NCI-H2029 (cell line): Measurements from ENCODE around the gene ZNF672.
"Not testable (repeated sequence)": the region's sequence is repeated elsewhere in the genome, so short reads cannot be mapped to it uniquely, and the experiment has no call there.

Source experiments
- DNase-seq: peaks from one replicate; lab custom pipeline; 2025; lab: John Stamatoyannopoulos, UW

Gene ZNF672

GRCh38 chr1:248813546-248813945, 24.5 kb upstream of the ZNF672 start:
- no peak for DNase-seq

- no peak for DNase-seq
These were observed 23.7 kb upstream of the ZNF672 start for GRCh38 chr1:248814351-248814750.

DNA sequence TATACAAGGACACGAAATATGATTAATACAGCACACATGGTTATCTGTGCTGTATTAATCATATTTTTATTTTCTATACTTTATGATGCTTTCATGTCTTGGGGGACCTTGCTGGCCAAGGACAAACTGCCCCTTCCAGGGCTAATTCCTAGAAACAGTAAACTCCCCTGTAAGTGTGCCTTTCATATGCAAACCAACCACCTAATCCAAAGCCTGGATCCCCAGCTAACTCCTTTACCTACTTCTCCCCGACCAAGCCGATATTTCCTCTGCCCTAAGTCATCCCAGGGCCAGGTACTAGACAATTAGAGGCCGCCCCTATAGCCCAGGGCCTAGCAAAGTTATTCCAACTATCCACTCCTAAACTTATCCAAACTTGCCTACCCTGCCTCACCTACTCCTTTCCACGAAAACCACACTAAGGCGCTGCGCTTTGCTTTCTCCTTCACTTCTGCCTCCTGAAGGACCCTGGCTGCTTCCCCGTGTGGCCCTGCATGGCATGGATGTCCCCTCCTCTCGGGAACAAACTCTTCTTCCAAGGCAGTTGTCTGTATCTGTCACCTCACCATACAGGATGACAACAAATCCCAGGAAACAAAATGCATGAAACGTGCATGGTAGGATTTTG, 22.5 kb upstream of the ZNF672 start:
- no peak for DNase-seq

- no peak for DNase-seq
These were observed 21.8 kb upstream of the ZNF672 start for GRCh38 chr1:248816042-248816851.

GRCh38 chr1:248817065-248817464, 21.0 kb upstream of the ZNF672 start:
- DNase-seq: no peak

GRCh38 chr1:248818505-248819374, 19.3 kb upstream of the ZNF672 start:
- DNase-seq: no peak

DNA sequence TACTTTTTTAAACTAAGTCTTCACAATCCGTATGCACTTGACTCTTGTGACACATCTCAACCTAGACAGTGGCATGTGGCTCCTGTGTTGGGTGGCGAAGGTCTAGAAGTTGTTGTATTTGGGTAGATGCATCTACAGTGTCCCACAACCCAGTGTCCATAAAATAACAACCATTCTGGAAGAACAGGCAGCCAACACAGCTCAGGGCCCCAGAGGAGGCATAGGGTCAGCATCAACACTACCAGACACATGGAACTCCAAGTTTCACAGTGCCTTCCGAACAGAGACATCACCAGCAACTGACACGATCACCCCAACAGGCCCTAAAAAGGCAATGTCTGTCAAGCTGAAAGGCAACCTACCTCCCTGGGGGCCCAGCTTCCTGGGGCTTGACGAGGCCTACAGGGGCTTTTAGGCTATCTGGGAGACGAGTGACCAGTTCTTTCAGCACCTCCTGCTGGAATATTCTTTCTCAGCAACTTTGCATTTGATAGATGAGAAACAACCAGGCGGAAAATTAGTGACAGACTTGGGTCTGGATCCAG, 17.9 kb upstream of the ZNF672 start:
- DNase-seq: no peak

GRCh38 chr1:248821101-248821500, 16.9 kb upstream of the ZNF672 start:
- DNase-seq: no peak

- no peak for DNase-seq
These were observed 16.4 kb upstream of the ZNF672 start for GRCh38 chr1:248821641-248822040.

GRCh38 chr1:248822148-248823032, 15.6 kb upstream of the ZNF672 start:
- DNase-seq: no peak

GRCh38 chr1:248823517-248824001, 14.5 kb upstream of the ZNF672 start:
- DNase-seq: no peak

- DNase-seq: no peak
These were observed 13.7 kb upstream of the ZNF672 start for GRCh38 chr1:248824301-248824700.

- DNase-seq: no peak
These were observed 13.3 kb upstream of the ZNF672 start for GRCh38 chr1:248824701-248825100.

DNA sequence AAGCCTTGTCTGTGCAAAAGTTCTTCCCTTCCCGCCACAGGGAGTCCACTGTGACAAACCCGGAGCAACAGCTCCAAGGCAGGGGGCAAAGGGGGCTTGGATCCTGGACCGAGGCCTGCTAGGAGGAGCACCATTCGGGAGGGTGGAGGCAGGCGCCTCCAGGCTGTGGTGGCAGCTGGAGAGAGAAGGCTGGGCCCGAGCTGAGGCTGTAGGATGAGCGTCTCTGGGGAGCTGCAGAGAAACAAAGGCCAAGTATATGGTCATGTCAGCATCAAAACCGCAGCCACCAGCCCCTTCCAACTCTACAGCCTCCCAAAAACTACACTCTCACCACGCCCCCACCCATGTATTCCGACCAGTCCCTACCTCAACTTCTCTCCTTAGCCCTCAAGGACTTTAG, 12.9 kb upstream of the ZNF672 start:
- DNase-seq: no peak

- no peak for DNase-seq
These were observed 12.5 kb upstream of the ZNF672 start for GRCh38 chr1:248825573-248825908.

DNA sequence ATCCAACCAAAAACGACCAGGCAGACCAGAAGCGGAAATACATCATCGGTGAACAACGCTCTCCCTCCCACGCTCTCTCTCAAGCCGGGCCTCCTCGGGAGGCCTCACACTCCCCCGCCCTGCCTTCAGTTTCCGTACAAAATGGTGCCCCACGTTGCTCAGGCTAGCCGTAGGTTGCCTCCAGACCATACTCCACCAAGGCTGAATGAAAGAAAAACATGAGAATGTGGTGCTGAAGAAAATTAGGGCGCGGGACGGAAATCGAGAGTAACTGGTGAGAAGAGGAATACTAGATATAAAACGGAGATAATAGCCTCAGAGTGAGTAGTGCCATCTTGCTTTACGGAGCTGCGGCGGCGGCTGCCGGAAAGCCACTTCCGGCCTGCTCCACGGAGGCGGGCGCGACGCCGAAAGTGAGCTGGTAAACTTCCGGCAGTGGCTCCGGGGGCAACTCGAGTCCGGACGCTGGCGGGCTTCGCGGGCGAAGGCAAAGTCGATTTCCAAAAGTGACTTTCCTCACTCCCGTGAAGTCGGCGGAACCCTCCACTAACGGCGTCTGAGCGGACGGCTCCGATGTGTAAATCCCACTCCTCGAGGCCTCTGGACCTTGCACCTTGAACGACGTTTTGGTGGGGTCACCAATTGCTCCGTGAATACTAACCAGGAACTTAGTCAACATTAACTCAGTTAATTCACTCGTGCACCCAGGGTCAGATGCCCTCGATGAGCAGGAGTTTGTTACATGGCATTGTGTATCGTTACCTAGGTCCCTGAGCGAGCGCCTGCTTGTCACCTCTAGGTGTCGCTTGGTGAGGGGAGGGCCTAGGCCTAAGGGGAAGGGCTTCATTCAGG, 11.9 kb upstream of the ZNF672 start, which contains the start of gene SH3BP5L:
TSS of gene SH3BP5L (minus strand) at position 7 of the 852 bp plus-strand sequence. CDS start 980 bp downstream, outside the sequence.
- DNase-seq: peak; percentile 86

DNA sequence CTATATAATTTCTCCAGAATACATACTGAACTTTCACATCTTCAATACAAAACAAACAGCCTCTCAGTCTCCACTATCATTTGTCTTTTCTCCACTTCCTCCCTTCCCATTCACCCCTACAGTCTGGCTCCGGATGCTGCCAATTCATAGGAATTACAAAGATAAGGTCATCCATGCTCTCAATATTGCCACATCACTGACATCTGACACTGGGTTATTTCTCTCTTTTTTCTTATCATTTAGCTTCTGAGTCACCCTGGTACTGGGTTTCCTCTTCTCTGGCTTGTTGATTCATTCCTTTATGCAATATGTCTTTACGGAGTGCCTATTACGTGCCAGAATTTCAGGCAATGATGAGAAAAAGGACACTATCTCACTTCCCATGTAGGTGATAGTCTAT, 9.2 kb upstream of the ZNF672 start:
- DNase-seq: peak; percentile 4

DNA sequence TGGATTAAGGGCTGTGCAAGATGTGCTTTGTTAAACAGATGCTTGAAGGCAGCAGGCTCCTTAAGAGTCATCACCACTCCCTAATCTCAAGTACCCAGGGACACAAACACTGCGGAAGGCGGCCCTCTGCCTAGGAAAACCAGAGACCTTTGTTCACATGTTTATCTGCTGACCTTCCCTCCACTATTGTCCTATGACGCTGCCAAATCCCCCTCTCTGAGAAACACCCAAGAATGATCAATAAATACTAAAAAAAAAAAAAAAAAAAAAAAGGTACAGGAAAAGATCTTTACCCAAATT, 7.4 kb upstream of the ZNF672 start:
- not testable (repeated sequence) for DNase-seq

- DNase-seq: no peak
These were observed 6.2 kb upstream of the ZNF672 start for GRCh38 chr1:248831842-248832241.

DNA sequence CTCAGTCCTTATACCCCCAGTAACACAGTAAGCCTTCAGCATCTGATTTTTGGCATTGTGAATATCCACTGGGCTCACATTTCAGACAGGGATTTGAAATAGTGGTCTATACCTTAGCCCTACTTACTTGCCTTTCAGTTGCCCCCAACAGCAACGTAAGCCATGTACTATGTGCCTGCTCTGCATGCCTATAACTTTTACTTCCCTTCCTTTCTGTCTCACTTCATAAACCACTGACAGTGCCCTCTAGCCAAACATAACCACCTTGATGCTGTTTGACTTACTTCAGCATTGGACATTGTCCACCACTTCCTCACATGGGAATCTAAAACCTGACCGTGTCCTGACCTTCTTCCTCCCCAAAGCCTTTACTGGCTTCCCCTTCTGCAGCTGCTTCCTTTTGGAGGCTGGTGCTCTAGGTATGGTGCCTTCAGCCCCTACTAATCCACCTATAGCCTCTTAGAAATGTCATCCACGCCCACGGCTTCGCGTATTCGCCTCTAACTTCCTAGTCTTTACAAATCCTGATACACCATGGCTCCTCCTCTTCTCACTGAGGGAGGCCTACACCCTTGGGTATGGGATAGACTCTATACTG, 3.6 kb upstream of the ZNF672 start:
- no peak for DNase-seq
